Measurements from ENCODE around the gene SRPK2.

- TF ChIP-seq EZH2 (IDR thresholded peaks at IDR 0.05) = no peak
- TF ChIP-seq POLR2AphosphoS5 (IDR thresholded peaks at IDR 0.05; ENCODE audit: borderline replicate concordance, low read depth, low read length) = no peak
- TF ChIP-seq FOXP2 (optimal IDR thresholded peaks at IDR 0.05; ENCODE audit: control extremely low read depth, extremely low read length, insufficient read depth) = no peak
These were observed 293.8 kb downstream of the SRPK2 start for GRCh38 chr7:105094966-105095365.

Data from SK-N-MC (cell line).